Measurements from ENCODE around the gene MYBPC1. TPM values are rescaled to one million over a fixed set of nuclear protein-coding genes. Genes with fewer than 3 reads are reported as not detected.
A peak's percentile ranks its signal among the peaks of the same experiment; 100 is the strongest.

MYBPC1 gene
- total RNA-seq, 2 donors from 2014 or later = 2.1 to 3.0 TPM

DNA sequence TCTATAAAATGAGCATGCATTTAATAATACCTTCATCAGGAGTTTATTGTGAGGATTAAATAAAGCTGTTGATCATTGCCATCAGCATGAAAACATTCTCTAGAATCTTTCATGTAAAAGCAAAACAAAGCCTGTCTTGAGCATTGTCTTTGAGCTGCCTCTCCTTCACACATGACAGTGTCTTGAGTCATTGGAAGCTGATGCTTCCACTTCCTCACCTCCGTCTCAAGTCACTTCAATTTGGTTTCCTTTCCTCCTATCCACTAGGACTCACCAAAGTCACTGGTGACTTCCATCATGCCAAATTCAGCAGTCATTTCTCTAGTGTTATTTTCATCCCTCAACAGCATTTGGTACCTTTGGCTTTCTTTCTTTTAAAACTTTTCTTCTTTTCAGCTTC lies 31.6 kb upstream of the MYBPC1 start:
- no peaks in the 10 kb centered on the region for H3K4me1 ChIP-seq
- no peak for TF ChIP-seq CTCF (IDR thresholded peaks at IDR 0.05)
- H3K27me3 ChIP-seq = no peaks in the 10 kb centered on the region
- no peak overlapping the region for H3K4me3 ChIP-seq
- H3K9me3 ChIP-seq = peaks cover 0 to 14% of the 10 kb centered on the region in 2 donors
- no peak for DNase-seq (ENCODE audit: low spot score)
- H3K27ac ChIP-seq = no peak overlapping the region
- no peaks in the 10 kb centered on the region for H3K36me3 ChIP-seq

GRCh38 chr12:101564912-101565311 lies 29.9 kb upstream of the MYBPC1 start:
- H3K27ac ChIP-seq = no peak overlapping the region
- peaks cover 0 to under 1% of the 10 kb centered on the region in 2 donors for H3K9me3 ChIP-seq
- H3K27me3 ChIP-seq = no peaks in the 10 kb centered on the region

DNA sequence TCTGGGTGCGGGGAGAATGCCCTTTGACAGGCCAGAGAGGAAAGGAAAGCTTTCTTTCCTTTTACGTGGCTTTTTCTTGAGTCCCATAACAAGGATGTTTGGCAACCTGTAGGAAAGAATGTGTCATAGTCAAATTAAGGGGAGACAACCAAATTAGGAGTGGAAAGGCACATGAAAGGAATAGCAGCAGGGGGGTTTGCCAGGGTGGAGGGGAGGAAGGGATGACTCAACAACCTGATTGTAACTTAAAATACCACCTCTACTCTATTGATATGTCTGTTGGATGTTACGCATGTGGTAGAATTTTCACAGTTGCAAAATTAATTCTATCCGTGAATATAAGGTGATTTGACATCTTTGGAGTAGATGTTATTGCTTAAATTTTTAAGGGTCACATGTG lies 28.5 kb upstream of the MYBPC1 start:
- Histone ChIP-seq H3K4me3 (no peak overlapping the region), H3K4me1 (peaks cover 0 to 7% of the 10 kb centered on the region in 2 donors), H3K27ac (no peak overlapping the region), H3K36me3 (no peaks in the 10 kb centered on the region), H3K27me3 (no peaks in the 10 kb centered on the region), H3K9me3 (no peaks in the 10 kb centered on the region)
- no peak for DNase-seq (ENCODE audit: low spot score)
- TF ChIP-seq CTCF (IDR thresholded peaks at IDR 0.05) = no peak

More at GRCh38 chr12:101564912-101565311, 29.9 kb upstream of the MYBPC1 start:
- no peak for TF ChIP-seq CTCF (IDR thresholded peaks at IDR 0.05)
- DNase-seq (ENCODE audit: low spot score) = no peak
- no peak overlapping the region for H3K4me3 ChIP-seq
- no peaks in the 10 kb centered on the region for H3K36me3 ChIP-seq
- H3K4me1 ChIP-seq = peaks cover 0 to 2% of the 10 kb centered on the region in 2 donors

DNA sequence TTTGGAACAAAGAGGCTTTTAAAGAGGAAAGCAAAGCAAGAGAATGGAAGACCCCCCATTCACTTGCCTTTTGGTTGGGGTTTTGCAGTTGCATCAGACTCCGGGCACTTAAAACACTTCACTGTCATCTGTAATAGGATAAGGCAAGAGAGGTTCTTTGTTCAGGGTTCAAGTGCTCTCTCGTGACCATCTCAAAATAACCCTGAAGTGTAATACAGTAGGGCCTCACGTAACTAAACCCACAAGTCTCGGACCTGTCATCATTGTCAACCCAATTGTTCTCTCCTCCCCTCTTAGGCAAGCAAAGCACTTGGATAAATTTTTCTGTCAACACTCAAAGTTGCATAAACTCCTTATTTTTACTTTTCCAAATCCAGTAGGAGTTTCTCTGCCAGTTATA lies 26.9 kb upstream of the MYBPC1 start:
- DNase-seq (ENCODE audit: low spot score) = no peak
- no peak overlapping the region for H3K4me3 ChIP-seq
- H3K4me1 ChIP-seq = peaks cover 0 to 7% of the 10 kb centered on the region in 2 donors
- no peak for TF ChIP-seq CTCF (IDR thresholded peaks at IDR 0.05)
- H3K36me3 ChIP-seq = no peaks in the 10 kb centered on the region
- no peak overlapping the region for H3K27ac ChIP-seq
- no peaks in the 10 kb centered on the region for H3K9me3 ChIP-seq
- no peaks in the 10 kb centered on the region for H3K27me3 ChIP-seq

GRCh38 chr12:101570047-101570446 lies 24.7 kb upstream of the MYBPC1 start:
- TF ChIP-seq CTCF (IDR thresholded peaks at IDR 0.05) = peak in 1 of 2 donors; percentile 52
- no peak overlapping the region for H3K27ac ChIP-seq

DNA sequence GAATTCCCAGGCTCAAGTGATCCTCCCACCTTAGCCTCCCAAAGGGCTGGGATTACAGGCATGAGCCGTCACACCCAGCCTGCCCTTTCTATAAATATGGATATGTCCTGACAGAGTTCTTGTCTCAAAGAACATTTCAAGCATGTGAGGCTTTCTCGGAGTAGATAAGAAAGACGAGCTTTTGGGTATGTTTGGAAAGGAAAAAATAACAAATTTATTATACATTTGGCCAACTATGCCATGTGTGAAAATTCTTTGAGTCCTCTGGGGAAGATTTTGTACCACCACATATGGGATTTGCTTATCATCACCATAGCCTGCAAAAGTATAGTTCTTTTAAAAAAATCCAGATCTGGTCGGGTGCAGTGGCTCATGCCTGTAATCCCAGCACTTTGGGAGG lies 23.7 kb upstream of the MYBPC1 start:
- Histone ChIP-seq H3K36me3 (no peaks in the 10 kb centered on the region), H3K27ac (no peak overlapping the region), H3K27me3 (no peaks in the 10 kb centered on the region), H3K4me3 (no peak overlapping the region), H3K9me3 (no peaks in the 10 kb centered on the region), H3K4me1 (peaks cover 0 to 7% of the 10 kb centered on the region in 2 donors)
- no peak for TF ChIP-seq CTCF (IDR thresholded peaks at IDR 0.05)
- no peak for DNase-seq (ENCODE audit: low spot score)

More at GRCh38 chr12:101570047-101570446, 24.7 kb upstream of the MYBPC1 start:
- Histone ChIP-seq H3K4me1 (peaks cover 0 to 7% of the 10 kb centered on the region in 2 donors), H3K27me3 (no peaks in the 10 kb centered on the region), H3K9me3 (no peaks in the 10 kb centered on the region), H3K36me3 (no peaks in the 10 kb centered on the region), H3K4me3 (no peak overlapping the region)
- DNase-seq (ENCODE audit: low spot score) = no peak
